ENCODE data around the gene HPD.

- TF ChIP-seq, protein P1, sequence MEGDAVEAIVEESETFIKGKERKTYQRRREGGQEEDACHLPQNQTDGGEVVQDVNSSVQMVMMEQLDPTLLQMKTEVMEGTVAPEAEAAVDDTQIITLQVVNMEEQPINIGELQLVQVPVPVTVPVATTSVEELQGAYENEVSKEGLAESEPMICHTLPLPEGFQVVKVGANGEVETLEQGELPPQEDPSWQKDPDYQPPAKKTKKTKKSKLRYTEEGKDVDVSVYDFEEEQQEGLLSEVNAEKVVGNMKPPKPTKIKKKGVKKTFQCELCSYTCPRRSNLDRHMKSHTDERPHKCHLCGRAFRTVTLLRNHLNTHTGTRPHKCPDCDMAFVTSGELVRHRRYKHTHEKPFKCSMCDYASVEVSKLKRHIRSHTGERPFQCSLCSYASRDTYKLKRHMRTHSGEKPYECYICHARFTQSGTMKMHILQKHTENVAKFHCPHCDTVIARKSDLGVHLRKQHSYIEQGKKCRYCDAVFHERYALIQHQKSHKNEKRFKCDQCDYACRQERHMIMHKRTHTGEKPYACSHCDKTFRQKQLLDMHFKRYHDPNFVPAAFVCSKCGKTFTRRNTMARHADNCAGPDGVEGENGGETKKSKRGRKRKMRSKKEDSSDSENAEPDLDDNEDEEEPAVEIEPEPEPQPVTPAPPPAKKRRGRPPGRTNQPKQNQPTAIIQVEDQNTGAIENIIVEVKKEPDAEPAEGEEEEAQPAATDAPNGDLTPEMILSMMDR (IDR thresholded peaks at IDR 0.05; ENCODE audit: low read depth, low read length), result no peak
- TF ChIP-seq POLR2A (IDR thresholded peaks at IDR 0.05; ENCODE audit: extremely low read depth, insufficient read length) (no peak), MYC (IDR thresholded peaks at IDR 0.05; ENCODE audit: low read depth, low read length) (no peak)
These were observed 7.7 kb upstream of the HPD start for GRCh38 chr12:121866331-121866730.
